ENCODE data around the gene ZNF678.
"Not testable (repeated sequence)": the region's sequence is repeated elsewhere in the genome, so short reads cannot be mapped to it uniquely, and the experiment has no call there.

ZNF678 gene

GRCh38 chr1:227576189-227576588, 12.8 kb downstream of the ZNF678 start:
- no peak for TF ChIP-seq CTCF (IDR thresholded peaks at IDR 0.05; ENCODE audit: low read depth, low read length)
- no peak for DNase-seq (ENCODE audit: extremely low read depth, low read depth)

- no peak for TF ChIP-seq CTCF (IDR thresholded peaks at IDR 0.05; ENCODE audit: low read depth, low read length)
- no peak for DNase-seq (ENCODE audit: extremely low read depth, low read depth)
Measured at GRCh38 chr1:227577500-227577899, 14.1 kb downstream of the ZNF678 start.

- no peak for TF ChIP-seq CTCF (IDR thresholded peaks at IDR 0.05; ENCODE audit: low read depth, low read length)
- no peak for DNase-seq (ENCODE audit: extremely low read depth, low read depth)
Measured at GRCh38 chr1:227583354-227583753, 20.0 kb downstream of the ZNF678 start.

- no peak for DNase-seq (ENCODE audit: extremely low read depth, low read depth)
- TF ChIP-seq CTCF (IDR thresholded peaks at IDR 0.05; ENCODE audit: low read depth, low read length) = no peak
Measured at GRCh38 chr1:227586733-227587132, 23.4 kb downstream of the ZNF678 start.

GRCh38 chr1:227587968-227588367, 24.6 kb downstream of the ZNF678 start:
- no peak for DNase-seq (ENCODE audit: extremely low read depth, low read depth)

GRCh38 chr1:227588769-227589168, 25.4 kb downstream of the ZNF678 start:
- not testable (repeated sequence) for DNase-seq (ENCODE audit: extremely low read depth, low read depth)

More at GRCh38 chr1:227587968-227588367, 24.6 kb downstream of the ZNF678 start:
- no peak for TF ChIP-seq CTCF (IDR thresholded peaks at IDR 0.05; ENCODE audit: low read depth, low read length)

- DNase-seq (ENCODE audit: extremely low read depth, low read depth) = not testable (repeated sequence)
Measured at GRCh38 chr1:227589777-227590176, 26.4 kb downstream of the ZNF678 start.

GRCh38 chr1:227596222-227596621, 32.9 kb downstream of the ZNF678 start:
- not testable (repeated sequence) for DNase-seq (ENCODE audit: extremely low read depth, low read depth)

- no peak for TF ChIP-seq CTCF (IDR thresholded peaks at IDR 0.05; ENCODE audit: low read depth, low read length)
- DNase-seq (ENCODE audit: extremely low read depth, low read depth) = no peak
Measured at GRCh38 chr1:227603327-227603726, 40.0 kb downstream of the ZNF678 start.

All from AG09319 (cell line).